ENCODE data around the gene SPTBN5. TPM values are rescaled to one million over a fixed set of nuclear protein-coding genes. Genes with fewer than 3 reads are reported as not detected.

SPTBN5 gene
- total RNA-seq, 1 experiment from 2014 or later = 1.9 TPM

GRCh38 chr15:41884458-41884857 lies 9.4 kb downstream of the SPTBN5 start:
- DNase-seq (ENCODE audit: low read depth) = no peak

- no peak for DNase-seq (ENCODE audit: low read depth)
Observed at GRCh38 chr15:41883484-41883825, 10.4 kb downstream of the SPTBN5 start.

GRCh38 chr15:41882689-41883483 lies 11.0 kb downstream of the SPTBN5 start:
- no peak for DNase-seq (ENCODE audit: low read depth)

GRCh38 chr15:41881920-41882688 lies 11.7 kb downstream of the SPTBN5 start:
- DNase-seq (ENCODE audit: low read depth) = no peak

GRCh38 chr15:41881550-41881919 lies 12.3 kb downstream of the SPTBN5 start:
- DNase-seq (ENCODE audit: low read depth) = no peak

GRCh38 chr15:41881086-41881485 lies 12.8 kb downstream of the SPTBN5 start:
- DNase-seq (ENCODE audit: low read depth) = no peak

- no peak for DNase-seq (ENCODE audit: low read depth)
Observed at GRCh38 chr15:41880156-41880877, 13.5 kb downstream of the SPTBN5 start.

- no peak for DNase-seq (ENCODE audit: low read depth)
Observed at GRCh38 chr15:41879321-41879845, 14.5 kb downstream of the SPTBN5 start.

- DNase-seq (ENCODE audit: low read depth) = no peak
Observed at GRCh38 chr15:41878355-41878699, 15.5 kb downstream of the SPTBN5 start.

- no peak for DNase-seq (ENCODE audit: low read depth)
Observed at GRCh38 chr15:41877631-41878354, 16.1 kb downstream of the SPTBN5 start.

GRCh38 chr15:41876689-41877088 lies 17.2 kb downstream of the SPTBN5 start:
- DNase-seq (ENCODE audit: low read depth) = no peak

- no peak for DNase-seq (ENCODE audit: low read depth)
Observed at GRCh38 chr15:41876007-41876406, 17.8 kb downstream of the SPTBN5 start.

GRCh38 chr15:41874736-41875135 lies 19.1 kb downstream of the SPTBN5 start:
- no peak for DNase-seq (ENCODE audit: low read depth)

GRCh38 chr15:41873711-41874110 lies 20.1 kb downstream of the SPTBN5 start:
- no peak for DNase-seq (ENCODE audit: low read depth)

GRCh38 chr15:41872166-41872747 lies 21.6 kb downstream of the SPTBN5 start:
- DNase-seq (ENCODE audit: low read depth) = no peak

- DNase-seq (ENCODE audit: low read depth) = no peak
Observed at GRCh38 chr15:41871175-41871905, 22.5 kb downstream of the SPTBN5 start.

GRCh38 chr15:41870689-41871081 lies 23.2 kb downstream of the SPTBN5 start:
- peak; percentile 21 for DNase-seq (ENCODE audit: low read depth)

GRCh38 chr15:41869770-41870688 lies 23.8 kb downstream of the SPTBN5 start:
- DNase-seq (ENCODE audit: low read depth) = no peak

GRCh38 chr15:41868321-41868720 lies 25.5 kb downstream of the SPTBN5 start:
- DNase-seq (ENCODE audit: low read depth) = no peak

All from RPMI7951 (cell line).